Central memory CD8-positive, alpha-beta T cell (primary cell): ENCODE measurements around the gene BCL7B.
"Not testable (repeated sequence)": the region's sequence is repeated elsewhere in the genome, so short reads cannot be mapped to it uniquely, and the experiment has no call there.

Experiments
- ATAC-seq: fragments of 150-1000 bp; cut with Tn5 transposase; replicated peaks from 2 replicates; pipeline ENCODE4 v1.10.0; 2022; ENCODE audit warnings: mild to moderate bottlenecking, moderate FRiP score, moderate number of reproducible peaks; ENCODE audit not compliant: poor library complexity, severe bottlenecking; ENCODE audit errors: extremely low read depth
- DNase-seq, 2 donors: peaks; one replicate each; pipeline ENCODE4 v3.0.0; 2021; ENCODE audit warnings: low spot score in 2 of 2
- H3K27ac Mint-ChIP-seq: one replicate; pipeline ENCODE4 v1.8.0; 2022; ENCODE audit warnings: low read depth, mild to moderate bottlenecking, moderate library complexity, mixed read lengths
- H3K27me3 Mint-ChIP-seq: one replicate; pipeline ENCODE4 v1.8.0; 2022; ENCODE audit warnings: mixed read lengths
- H3K36me3 Mint-ChIP-seq: one replicate; pipeline ENCODE4 v1.8.0; 2022; ENCODE audit warnings: mild to moderate bottlenecking, moderate library complexity, mixed read lengths; ENCODE audit not compliant: insufficient read depth
- H3K4me1 Mint-ChIP-seq: one replicate; pipeline ENCODE4 v1.8.0; 2022; ENCODE audit warnings: mixed read lengths
- H3K4me3 Mint-ChIP-seq: one replicate; pipeline ENCODE4 v1.8.0; 2022; ENCODE audit warnings: mild to moderate bottlenecking, moderate library complexity, mixed read lengths
- H3K9me3 Mint-ChIP-seq: one replicate; pipeline ENCODE4 v1.8.0; 2022; ENCODE audit warnings: mixed read lengths

BCL7B gene

GRCh38 chr7:73539709-73540108 is 17.8 kb downstream of the BCL7B start:
- no peak for DNase-seq
- Mint-ChIP-seq H3K27ac (no peak overlapping the region), H3K4me3 (no peak overlapping the region), H3K4me1 (peaks cover 6% of the 10 kb centered on the region), H3K27me3 (no peaks in the 10 kb centered on the region), H3K36me3 (peaks cover 72% of the 10 kb centered on the region), H3K9me3 (no peaks in the 10 kb centered on the region)
- ATAC-seq = no peak

- peaks cover 63% of the 10 kb centered on the region for H3K36me3 Mint-ChIP-seq
- H3K27ac Mint-ChIP-seq, H3K27me3 Mint-ChIP-seq, H3K9me3 Mint-ChIP-seq, H3K4me3 Mint-ChIP-seq, H3K4me1 Mint-ChIP-seq, DNase-seq, ATAC-seq: not testable (repeated sequence)
These were observed 19.0 kb downstream of the BCL7B start for GRCh38 chr7:73538510-73538909.

GRCh38 chr7:73537051-73537450 is 20.4 kb downstream of the BCL7B start:
- peaks cover 54% of the 10 kb centered on the region for H3K36me3 Mint-ChIP-seq
- ATAC-seq = no peak
- H3K4me1 Mint-ChIP-seq = no peaks in the 10 kb centered on the region
- H3K27me3 Mint-ChIP-seq = no peaks in the 10 kb centered on the region
- H3K27ac Mint-ChIP-seq = no peak overlapping the region
- no peaks in the 10 kb centered on the region for H3K9me3 Mint-ChIP-seq
- H3K4me3 Mint-ChIP-seq = no peak overlapping the region
- DNase-seq = no peak

- DNase-seq = no peak
- no peak overlapping the region for H3K4me3 Mint-ChIP-seq
- H3K9me3 Mint-ChIP-seq = no peaks in the 10 kb centered on the region
- H3K27me3 Mint-ChIP-seq = no peaks in the 10 kb centered on the region
- no peaks in the 10 kb centered on the region for H3K4me1 Mint-ChIP-seq
- no peak for ATAC-seq
- H3K36me3 Mint-ChIP-seq = peaks cover 51% of the 10 kb centered on the region
- no peak overlapping the region for H3K27ac Mint-ChIP-seq
These were observed 21.0 kb downstream of the BCL7B start for GRCh38 chr7:73536479-73536878.

GRCh38 chr7:73535918-73536317 is 21.6 kb downstream of the BCL7B start:
- not testable (repeated sequence) for H3K4me3 Mint-ChIP-seq, H3K4me1 Mint-ChIP-seq, H3K9me3 Mint-ChIP-seq, H3K27me3 Mint-ChIP-seq, ATAC-seq, H3K27ac Mint-ChIP-seq, DNase-seq
- H3K36me3 Mint-ChIP-seq = peaks cover 46% of the 10 kb centered on the region

GRCh38 chr7:73533742-73534141 is 23.7 kb downstream of the BCL7B start:
- H3K4me3 Mint-ChIP-seq = no peak overlapping the region
- no peak overlapping the region for H3K27ac Mint-ChIP-seq
- H3K4me1 Mint-ChIP-seq = no peaks in the 10 kb centered on the region
- DNase-seq = no peak
- ATAC-seq = no peak
- no peaks in the 10 kb centered on the region for H3K9me3 Mint-ChIP-seq
- H3K36me3 Mint-ChIP-seq = peaks cover 32% of the 10 kb centered on the region
- H3K27me3 Mint-ChIP-seq = no peaks in the 10 kb centered on the region

- no peak for ATAC-seq
- Mint-ChIP-seq H3K27me3 (no peaks in the 10 kb centered on the region), H3K36me3 (peaks cover 19% of the 10 kb centered on the region), H3K9me3 (no peaks in the 10 kb centered on the region), H3K27ac (no peak overlapping the region), H3K4me1 (peaks cover 3% of the 10 kb centered on the region), H3K4me3 (no peak overlapping the region)
- DNase-seq = no peak
These were observed 25.3 kb downstream of the BCL7B start for GRCh38 chr7:73532224-73532623.

GRCh38 chr7:73530800-73531199 is 26.7 kb downstream of the BCL7B start:
- Mint-ChIP-seq H3K4me3 (no peak overlapping the region), H3K27me3 (no peaks in the 10 kb centered on the region), H3K4me1 (peaks cover 10% of the 10 kb centered on the region), H3K27ac (no peak overlapping the region), H3K36me3 (peaks cover 12% of the 10 kb centered on the region), H3K9me3 (no peaks in the 10 kb centered on the region)
- DNase-seq (no peak), ATAC-seq (no peak)

GRCh38 chr7:73526896-73527821 is 30.3 kb downstream of the BCL7B start:
- DNase-seq (no peak), ATAC-seq (no peak)
- Mint-ChIP-seq H3K4me1 (peaks cover 33% of the 10 kb centered on the region), H3K27ac (peak overlapping the region; percentile 84), H3K36me3 (peaks cover 7% of the 10 kb centered on the region), H3K4me3 (peak overlapping the region; percentile 10), H3K9me3 (no peaks in the 10 kb centered on the region), H3K27me3 (no peaks in the 10 kb centered on the region)

GRCh38 chr7:73526158-73526494 is 31.4 kb downstream of the BCL7B start:
- H3K27ac Mint-ChIP-seq, ATAC-seq, H3K9me3 Mint-ChIP-seq: not testable (repeated sequence)

GRCh38 chr7:73522105-73522872 is 35.2 kb downstream of the BCL7B start, which contains the start of gene BAZ1B:
BAZ1B (minus strand) TSS chr7:73522293; CDS start chr7:73521933, 360 bp downstream.
- DNase-seq = peak; percentile 82 to 91
- H3K4me1 Mint-ChIP-seq = peaks cover 70% of the 10 kb centered on the region
- peaks cover 23% of the 10 kb centered on the region for H3K36me3 Mint-ChIP-seq
- no peaks in the 10 kb centered on the region for H3K9me3 Mint-ChIP-seq
- H3K27me3 Mint-ChIP-seq = no peaks in the 10 kb centered on the region
- H3K4me3 Mint-ChIP-seq = peak within 1 kb of the TSS; percentile 96
- H3K27ac Mint-ChIP-seq = peak within 1 kb of the TSS; percentile 99
- peak; percentile 95 for ATAC-seq

More at GRCh38 chr7:73526158-73526494, 31.4 kb downstream of the BCL7B start:
- H3K36me3 Mint-ChIP-seq, H3K4me3 Mint-ChIP-seq, H3K27me3 Mint-ChIP-seq, DNase-seq: not testable (repeated sequence)
- H3K4me1 Mint-ChIP-seq = peaks cover 36% of the 10 kb centered on the region

GRCh38 chr7:73521636-73522104 is 35.8 kb downstream of the BCL7B start:
- peaks cover 25% of the 10 kb centered on the region for H3K36me3 Mint-ChIP-seq
- H3K4me1 Mint-ChIP-seq = peaks cover 67% of the 10 kb centered on the region
- peak overlapping the region; percentile 96 for H3K4me3 Mint-ChIP-seq
- H3K27me3 Mint-ChIP-seq = no peaks in the 10 kb centered on the region
- DNase-seq (peak in 1 of 2 donors; percentile 25), ATAC-seq (peak; percentile 25)
- no peaks in the 10 kb centered on the region for H3K9me3 Mint-ChIP-seq
- H3K27ac Mint-ChIP-seq = peak overlapping the region; percentile 99
